Peyer's patch (tissue), 4 donors: ENCODE data around the gene ENO4. TPM values are rescaled to one million over a fixed set of nuclear protein-coding genes. Genes with fewer than 3 reads are reported as not detected.

ENCODE experiments used
- DNase-seq, 3 donors: peaks; one replicate each; pipeline ENCODE4 v3.0.0-alpha.2; 2017 to 2019
- H3K27ac ChIP-seq, 4 donors: fragments of 200-600 bp; sonication (generic); one replicate each; pipeline ENCODE4 v1.5.1; 2016 to 2019
- H3K27me3 ChIP-seq, 2 donors: fragments of 200-600 bp; sonication (generic); one replicate each; pipeline ENCODE4 v1.5.1; 2019
- H3K36me3 ChIP-seq, 3 donors: fragments of 200-600 bp; sonication (generic); one replicate each; pipeline ENCODE4 v1.5.1; 2016 to 2019
- H3K4me1 ChIP-seq, 4 donors: fragments of 200-600 bp; sonication (generic); one replicate each; pipeline ENCODE4 v1.5.1; 2016 to 2019
- H3K4me3 ChIP-seq, 4 donors: fragments of 200-600 bp; sonication (generic); 1 replicate in 3 of 4; 2 replicates in 1 of 4; pipeline ENCODE4 v1.5.1; 2016 to 2019; ENCODE audit warnings: mild to moderate bottlenecking in 1 of 4
- H3K9me3 ChIP-seq, 4 donors: fragments of 200-600 bp; sonication (generic); one replicate each; pipeline ENCODE4 v1.5.1; 2016 to 2019; ENCODE audit warnings: mild to moderate bottlenecking in 1 of 4
- CTCF ChIP-seq, 6 experiments: fragments of 450-650 bp in 4 of 6; fragments of 200-600 bp in 2 of 6; sonication (generic) in 1 of 6; IDR thresholded peaks; one replicate each; pipeline ENCODE4 v1.5.1; 2017 to 2019; ENCODE audit warnings: antibody characterized with exemption in 6 of 6, mild to moderate bottlenecking in 3 of 6, moderate library complexity in 1 of 6
- POLR2A ChIP-seq, 2 donors: fragments of 450-650 bp; IDR thresholded peaks; one replicate each; pipeline ENCODE4 v1.5.1; 2017; ENCODE audit warnings: antibody characterized with exemption in 2 of 2, mild to moderate bottlenecking in 2 of 2, moderate library complexity in 2 of 2
- total RNA-seq, 4 donors: library from RNA; depleted of rRNA; stranded (reverse); fragments of >200 nt; gene quantifications; one replicate each; pipeline ENCODE4 v1.1.0, GENCODE V29; 2016

Gene ENO4
- total RNA-seq, 4 donors from 2014 or later: not detected

GRCh38 chr10:116873134-116873533 is 23.8 kb downstream of the ENO4 start:
- DNase-seq: no peak
- Histone ChIP-seq H3K27me3 (no peaks in the 10 kb centered on the region), H3K4me1 (no peaks in the 10 kb centered on the region), H3K4me3 (no peak overlapping the region), H3K9me3 (no peaks in the 10 kb centered on the region), H3K27ac (no peak overlapping the region), H3K36me3 (no peaks in the 10 kb centered on the region)
- TF ChIP-seq CTCF (IDR thresholded peaks at IDR 0.05): no peak
- TF ChIP-seq POLR2A (IDR thresholded peaks at IDR 0.05): no peak

GRCh38 chr10:116875897-116876296 is 26.6 kb downstream of the ENO4 start:
- no peak overlapping the region for H3K27ac ChIP-seq
- TF ChIP-seq CTCF (IDR thresholded peaks at IDR 0.05): no peak
- TF ChIP-seq POLR2A (IDR thresholded peaks at IDR 0.05): no peak

GRCh38 chr10:116877391-116877790 is 28.1 kb downstream of the ENO4 start:
- no peak for TF ChIP-seq CTCF (IDR thresholded peaks at IDR 0.05)
- TF ChIP-seq POLR2A (IDR thresholded peaks at IDR 0.05): no peak
- no peak for DNase-seq
- Histone ChIP-seq H3K27ac (no peak overlapping the region), H3K36me3 (no peaks in the 10 kb centered on the region), H3K9me3 (no peaks in the 10 kb centered on the region), H3K27me3 (no peaks in the 10 kb centered on the region), H3K4me1 (no peaks in the 10 kb centered on the region), H3K4me3 (no peak overlapping the region)

More at GRCh38 chr10:116875897-116876296, 26.6 kb downstream of the ENO4 start:
- H3K9me3 ChIP-seq: no peaks in the 10 kb centered on the region
- no peak overlapping the region for H3K4me3 ChIP-seq
- H3K36me3 ChIP-seq: no peaks in the 10 kb centered on the region
- H3K27me3 ChIP-seq: no peaks in the 10 kb centered on the region
- H3K4me1 ChIP-seq: no peaks in the 10 kb centered on the region
- DNase-seq: no peak

GRCh38 chr10:116878123-116878522 is 28.8 kb downstream of the ENO4 start:
- no peak overlapping the region for H3K4me3 ChIP-seq
- TF ChIP-seq CTCF (IDR thresholded peaks at IDR 0.05) (no peak), POLR2A (IDR thresholded peaks at IDR 0.05) (no peak)
- no peaks in the 10 kb centered on the region for H3K36me3 ChIP-seq
- H3K27me3 ChIP-seq: no peaks in the 10 kb centered on the region
- H3K27ac ChIP-seq: no peak overlapping the region
- H3K4me1 ChIP-seq: no peaks in the 10 kb centered on the region
- H3K9me3 ChIP-seq: no peaks in the 10 kb centered on the region
- DNase-seq: no peak

GRCh38 chr10:116879817-116880216 is 30.5 kb downstream of the ENO4 start:
- no peaks in the 10 kb centered on the region for H3K27me3 ChIP-seq
- no peak for DNase-seq
- no peaks in the 10 kb centered on the region for H3K4me1 ChIP-seq
- no peak overlapping the region for H3K4me3 ChIP-seq
- H3K36me3 ChIP-seq: no peaks in the 10 kb centered on the region
- no peaks in the 10 kb centered on the region for H3K9me3 ChIP-seq
- no peak overlapping the region for H3K27ac ChIP-seq
- TF ChIP-seq CTCF (IDR thresholded peaks at IDR 0.05) (no peak), POLR2A (IDR thresholded peaks at IDR 0.05) (no peak)
